Right hindlimb (tissue), 1 donor: Measurements from ENCODE around the gene PAK1.
"Not testable (repeated sequence)": the region's sequence is repeated elsewhere in the genome, so short reads cannot be mapped to it uniquely, and the experiment has no call there.

Experiments
- DNase-seq: peaks from one replicate; pipeline ENCODE4 v3.0.0-alpha.2; 2018

PAK1 gene

DNA sequence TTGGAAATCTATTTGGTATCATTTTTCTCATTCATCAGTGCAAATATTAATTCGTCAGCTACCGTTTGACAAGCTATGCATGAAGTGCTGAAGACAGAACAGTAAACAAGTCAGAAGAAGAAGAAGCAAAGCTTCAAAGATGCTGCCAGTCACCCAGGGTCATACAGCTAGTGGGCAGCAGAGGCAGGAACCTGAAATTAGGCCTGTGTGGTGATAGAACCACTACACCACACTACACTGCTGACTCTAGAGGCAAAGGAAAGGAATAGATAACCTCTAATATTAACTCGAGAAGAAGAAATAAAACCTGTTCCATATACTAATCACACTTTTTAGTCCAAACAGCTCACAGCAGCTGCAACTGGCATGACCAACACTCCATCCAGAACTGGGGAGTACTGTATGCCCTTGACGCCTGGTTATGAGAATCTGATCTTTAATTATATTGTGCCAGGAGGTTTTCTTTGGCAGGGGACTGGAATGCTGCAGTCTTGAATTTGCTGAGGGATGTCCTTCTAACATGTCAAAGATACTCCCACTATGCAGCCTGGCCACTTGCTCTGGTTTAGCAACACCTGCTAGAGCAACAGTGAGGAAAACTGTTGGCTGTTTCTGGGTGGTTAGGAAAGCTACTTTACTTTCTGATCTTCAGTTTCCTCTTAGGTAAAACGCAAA is 73.0 kb downstream of the PAK1 start:
- DNase-seq, result no peak

DNA sequence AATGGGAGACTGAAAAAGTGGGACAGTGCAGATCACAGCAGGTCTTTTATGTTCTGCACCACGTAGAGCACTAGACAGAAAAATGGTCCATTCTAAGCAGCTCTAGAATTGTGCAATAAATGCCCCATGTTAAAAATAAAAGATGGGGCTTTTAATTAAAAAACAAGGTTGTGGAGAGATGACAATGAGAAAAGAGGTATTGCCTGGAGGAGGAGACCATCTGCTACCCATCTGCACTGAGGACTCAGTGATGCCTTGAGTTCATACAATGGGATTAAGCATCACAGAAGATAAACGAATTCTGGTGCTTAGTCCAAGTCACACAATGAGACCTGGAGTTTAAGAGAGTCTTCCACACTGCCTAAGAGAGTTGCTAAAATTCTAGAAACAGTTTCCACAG is 73.6 kb downstream of the PAK1 start:
- DNase-seq, result no peak

DNA sequence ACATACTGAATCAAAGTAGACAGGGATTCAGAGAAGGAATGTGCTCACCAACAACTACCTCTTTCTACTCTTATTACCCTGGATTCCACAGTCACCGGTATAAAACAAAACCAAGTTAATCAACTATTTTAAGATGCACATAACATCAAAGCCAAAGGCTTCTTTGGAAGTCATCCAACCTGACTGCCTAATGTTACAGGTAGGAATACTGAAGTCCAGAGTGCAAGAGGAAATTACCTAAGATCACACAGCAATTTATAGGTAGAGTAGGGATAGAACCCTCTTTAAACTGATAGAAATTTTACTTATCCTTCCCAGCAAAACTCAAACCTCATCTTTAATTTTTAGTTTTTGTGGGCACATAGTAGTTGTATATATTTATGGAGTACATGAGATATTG is 76.3 kb downstream of the PAK1 start:
- no peak for DNase-seq

DNA sequence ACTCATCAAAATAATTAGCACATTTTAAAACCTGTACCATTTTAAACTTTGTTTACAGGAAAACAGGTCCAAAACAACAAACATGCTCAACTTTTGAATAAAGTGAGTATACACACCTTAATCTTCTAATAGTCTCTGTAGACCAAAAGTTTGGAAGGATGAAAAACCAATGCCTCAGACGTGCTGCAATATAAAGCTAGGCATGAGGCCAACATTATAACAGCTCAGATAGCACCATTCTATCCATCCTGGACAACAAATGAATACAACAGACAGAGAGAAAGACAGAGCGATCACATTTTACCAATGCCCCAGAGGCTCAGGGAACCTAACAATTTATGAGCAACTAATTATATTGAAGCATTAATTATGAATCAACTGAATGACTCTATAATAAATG is 77.0 kb downstream of the PAK1 start:
- no peak for DNase-seq

DNA sequence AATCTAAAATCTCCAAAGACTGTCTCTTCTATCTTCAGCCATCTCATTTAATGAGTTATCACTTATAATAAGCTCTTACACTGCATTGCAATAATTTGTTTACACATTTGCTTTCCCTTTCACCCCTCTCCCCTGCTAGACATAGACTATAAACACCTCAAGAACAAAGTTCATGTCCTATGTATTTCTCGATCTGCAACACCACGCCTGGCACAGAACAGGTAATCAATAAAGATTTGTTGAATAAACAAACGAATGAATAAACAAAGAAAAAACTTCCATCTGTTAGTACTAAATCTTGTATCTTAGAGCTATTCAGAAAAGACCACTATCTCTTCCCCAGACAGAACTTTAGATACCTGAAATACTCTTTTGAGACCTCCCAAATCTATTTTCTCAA is 77.6 kb downstream of the PAK1 start:
- DNase-seq, result no peak

DNA sequence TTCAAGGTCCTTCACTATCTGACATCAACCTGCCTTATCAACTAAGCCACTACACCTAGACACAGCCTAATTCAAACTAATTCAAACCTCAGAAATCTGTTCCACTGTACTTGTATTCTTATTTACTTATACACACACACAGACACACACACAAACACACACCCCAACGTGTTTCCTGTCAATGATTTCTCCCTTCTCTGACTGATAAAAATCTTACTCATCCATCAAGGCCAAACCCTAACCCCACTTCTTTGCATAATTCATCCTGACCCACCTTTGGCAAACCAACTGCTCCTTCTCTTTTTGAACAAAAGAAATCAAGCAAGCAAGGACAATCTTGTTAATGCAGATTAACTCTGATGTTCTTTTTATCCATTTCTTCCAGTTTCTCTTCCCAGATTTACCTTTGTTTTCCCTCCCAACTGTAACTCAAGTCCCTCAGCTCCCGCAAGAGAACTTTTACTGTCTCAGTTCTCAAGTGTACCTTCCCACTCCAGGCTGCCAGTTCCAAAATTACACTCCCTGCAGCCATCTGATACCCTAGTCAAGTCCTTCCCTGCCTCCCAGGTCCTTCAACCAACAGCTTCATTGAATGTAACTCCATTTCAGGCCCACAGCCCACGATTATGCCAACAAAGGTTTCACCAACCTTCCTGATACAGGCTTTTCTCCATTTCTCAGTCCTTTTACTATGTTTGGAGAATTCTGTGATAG is 78.3 kb downstream of the PAK1 start:
- no peak for DNase-seq

DNA sequence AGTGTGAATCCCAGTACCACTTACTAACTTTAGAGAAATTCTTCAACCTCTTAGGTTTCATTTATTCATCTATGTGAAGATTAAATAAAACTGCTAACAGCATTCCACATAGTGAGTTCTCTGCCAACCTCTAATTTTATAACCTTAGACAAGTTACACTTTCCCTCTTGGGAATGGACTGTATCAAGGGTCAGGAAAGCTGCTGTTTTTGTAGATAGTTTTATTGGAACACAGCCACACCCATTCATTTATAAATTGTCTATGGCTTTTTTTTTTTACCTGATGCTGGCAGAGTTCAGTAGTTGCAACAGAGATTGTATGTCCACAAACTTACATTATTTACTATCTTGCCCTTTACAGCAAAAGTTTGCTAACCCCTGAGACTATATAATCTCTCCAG is 81.1 kb downstream of the PAK1 start:
- DNase-seq, result no peak

DNA sequence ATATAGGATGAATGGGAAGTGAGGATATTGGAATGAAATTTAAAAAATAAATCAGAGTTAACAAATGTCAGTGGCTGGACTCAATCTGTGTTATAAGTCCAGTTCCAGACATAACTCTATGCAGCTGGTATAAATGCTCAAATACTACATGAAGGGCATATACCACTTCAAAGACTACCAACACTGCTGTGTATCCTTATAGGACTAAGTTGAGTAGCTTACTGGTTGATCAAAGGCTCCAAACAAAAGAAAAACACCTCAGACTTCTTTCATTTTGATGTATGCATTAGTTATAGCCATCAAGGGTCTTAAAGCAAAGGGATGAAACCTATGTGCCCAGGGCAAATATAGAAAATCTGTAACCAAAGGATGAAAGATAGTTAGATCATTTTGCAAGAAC is 86.2 kb downstream of the PAK1 start:
- DNase-seq, result no peak

DNA sequence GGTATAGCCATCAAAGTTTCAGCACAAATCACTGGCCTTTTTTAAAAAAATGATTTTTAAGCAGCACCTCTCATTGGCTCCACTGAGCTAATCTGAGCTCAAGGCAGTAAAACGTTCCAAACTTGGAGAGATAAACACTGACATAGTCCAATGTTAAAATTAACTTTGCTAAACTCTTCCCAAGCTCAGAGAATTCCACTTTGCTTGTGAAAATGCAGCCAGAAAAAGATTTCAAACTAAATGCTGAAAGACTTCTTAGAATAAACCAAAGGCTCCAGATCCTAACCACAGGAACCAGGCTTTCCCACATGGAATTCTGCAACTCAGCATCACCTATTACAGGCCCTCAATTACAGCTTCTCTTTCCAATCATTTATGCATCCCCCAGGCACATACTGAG is 87.7 kb downstream of the PAK1 start:
- peak; percentile 33 for DNase-seq

DNA sequence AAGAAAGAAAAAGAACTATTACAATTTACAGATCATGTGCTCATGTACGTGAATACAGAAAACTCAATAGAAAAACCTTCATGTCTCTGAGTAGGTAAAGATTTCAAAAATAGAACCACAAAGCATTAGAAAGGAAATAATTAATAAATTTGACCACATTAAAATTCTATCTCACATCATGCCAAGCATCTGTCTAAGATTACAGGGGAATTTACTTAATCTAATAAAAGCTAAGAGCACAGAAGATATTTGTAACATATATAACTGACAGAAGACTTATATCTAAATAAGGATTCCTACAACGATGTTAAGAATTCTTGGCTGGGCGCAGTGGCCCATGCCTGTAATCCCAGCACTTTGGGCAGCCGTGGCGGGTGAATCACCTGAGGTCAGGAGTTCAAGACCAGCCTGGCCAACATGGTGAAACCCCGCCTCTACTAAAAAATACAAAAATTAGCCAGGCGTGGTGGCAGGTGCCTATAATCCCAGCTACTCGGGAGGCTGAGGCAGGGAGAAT is 88.6 kb downstream of the PAK1 start:
- DNase-seq, result not testable (repeated sequence)

DNA sequence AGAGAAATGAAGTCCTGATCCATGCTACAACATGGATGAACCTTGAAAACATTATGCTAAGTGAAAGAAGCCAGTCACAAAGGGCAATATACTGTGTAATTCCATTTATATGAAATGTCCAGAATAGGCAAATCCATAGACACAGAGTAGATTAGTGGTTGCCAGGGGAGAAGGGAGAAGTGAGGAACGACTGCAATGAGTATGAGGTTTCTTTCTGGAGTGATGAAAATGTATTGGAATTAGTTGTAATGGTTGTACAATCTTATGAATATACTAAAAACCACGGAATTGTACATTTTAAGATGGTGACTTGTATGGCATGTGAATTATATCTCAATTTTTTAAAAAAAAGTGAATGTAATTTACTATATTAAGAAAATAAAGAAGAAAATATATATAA is 89.3 kb downstream of the PAK1 start:
- no peak for DNase-seq

DNA sequence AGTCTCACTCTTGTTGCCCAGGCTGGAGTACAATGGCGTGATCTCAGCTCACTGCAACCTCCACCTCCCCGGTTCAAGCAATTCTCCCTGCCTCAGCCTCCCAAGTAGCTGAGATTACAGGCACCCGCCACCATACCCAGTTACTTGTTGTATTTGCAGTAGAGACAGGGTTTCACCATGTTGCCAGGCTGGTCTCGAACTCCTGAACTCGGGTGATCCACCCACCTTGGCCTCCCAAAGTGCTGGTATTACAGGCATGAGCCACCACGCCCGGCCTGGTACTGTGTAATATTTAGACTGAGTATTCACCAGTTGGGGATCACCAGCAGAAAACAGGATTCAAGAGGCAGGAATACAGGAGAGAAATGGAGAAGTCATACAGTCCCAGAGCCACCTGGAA is 90.5 kb downstream of the PAK1 start:
- DNase-seq, result not testable (repeated sequence)

DNA sequence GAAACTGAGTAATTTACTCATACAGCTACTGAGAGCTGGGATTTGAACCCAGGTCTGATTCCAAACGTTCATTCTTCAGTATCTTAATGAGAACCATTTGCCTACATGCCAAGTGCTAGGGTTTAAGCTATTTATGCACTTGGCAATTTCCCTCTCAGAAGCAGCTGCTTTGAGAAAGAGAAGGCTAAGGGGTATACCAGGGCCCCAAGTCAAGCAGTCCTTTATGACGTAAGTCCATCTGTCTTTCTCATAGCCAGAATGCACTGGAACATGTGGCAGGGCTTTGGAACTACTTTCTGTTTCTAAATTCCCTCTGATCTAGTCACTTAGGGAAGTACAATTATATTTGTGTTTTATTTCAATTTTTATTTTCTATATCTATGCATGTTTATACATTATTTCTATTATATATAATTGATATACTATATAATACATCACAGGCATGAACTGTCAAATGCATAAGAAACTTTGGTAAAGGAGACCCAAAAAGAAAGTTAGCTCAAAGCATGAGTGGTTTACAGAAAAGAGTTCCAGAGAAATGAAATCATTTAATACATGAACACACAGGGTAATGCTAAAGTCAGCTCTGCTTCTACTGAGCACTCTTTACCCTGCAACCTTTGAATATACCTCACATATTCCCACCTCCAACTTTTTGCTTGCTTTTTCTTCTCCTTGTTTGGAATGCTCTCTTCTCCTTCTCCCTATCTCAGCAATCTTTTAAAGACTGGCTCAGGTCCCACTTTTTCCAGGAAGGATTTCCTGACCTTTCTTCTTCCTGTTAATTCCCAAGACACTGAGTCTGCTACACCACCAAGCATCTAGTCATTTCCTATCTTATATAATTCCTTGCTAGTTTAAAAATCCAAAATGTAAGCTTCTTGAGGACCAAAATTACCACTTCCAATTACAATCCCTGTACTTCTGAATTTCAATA is 91.9 kb downstream of the PAK1 start:
- DNase-seq, result peak; percentile 52

DNA sequence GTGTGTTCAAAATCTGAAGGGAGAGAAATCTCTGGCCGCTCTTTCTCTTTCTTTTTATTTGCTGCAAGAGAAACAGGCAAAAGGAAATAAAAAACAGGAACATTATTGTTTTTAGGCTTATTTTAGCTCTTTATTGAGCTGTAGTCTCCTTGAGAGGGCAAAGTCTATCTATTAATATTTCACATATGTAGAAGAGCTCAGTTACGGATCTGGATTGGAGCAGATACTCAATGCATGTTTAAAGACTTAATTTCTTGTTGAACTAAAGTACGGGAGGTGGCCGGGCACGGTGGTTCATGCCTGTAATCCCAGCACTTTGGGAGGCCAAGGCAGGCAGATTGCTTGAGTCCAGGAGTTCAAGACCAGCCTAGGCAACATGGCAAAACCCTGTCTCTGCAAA is 94.0 kb downstream of the PAK1 start:
- no peak for DNase-seq

DNA sequence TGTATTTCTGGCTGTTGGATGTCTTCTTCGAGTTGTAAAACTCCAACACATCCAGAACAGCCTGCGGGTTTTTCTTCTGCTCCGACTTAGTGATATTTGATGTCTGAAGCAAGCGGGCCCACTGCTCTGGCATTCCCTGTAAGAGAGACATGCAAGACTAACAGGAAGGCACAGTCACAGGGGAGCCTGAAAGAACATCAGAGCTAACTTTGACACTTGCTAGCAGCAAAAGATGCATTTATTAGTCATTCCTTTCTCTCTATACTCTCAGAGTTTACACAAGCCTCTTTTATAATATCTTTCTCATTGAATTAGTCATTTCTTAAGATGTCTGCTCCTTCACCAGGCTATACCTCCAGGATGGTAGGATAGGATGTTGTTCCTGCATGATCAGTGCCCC is 94.6 kb downstream of the PAK1 start:
- DNase-seq, result no peak

DNA sequence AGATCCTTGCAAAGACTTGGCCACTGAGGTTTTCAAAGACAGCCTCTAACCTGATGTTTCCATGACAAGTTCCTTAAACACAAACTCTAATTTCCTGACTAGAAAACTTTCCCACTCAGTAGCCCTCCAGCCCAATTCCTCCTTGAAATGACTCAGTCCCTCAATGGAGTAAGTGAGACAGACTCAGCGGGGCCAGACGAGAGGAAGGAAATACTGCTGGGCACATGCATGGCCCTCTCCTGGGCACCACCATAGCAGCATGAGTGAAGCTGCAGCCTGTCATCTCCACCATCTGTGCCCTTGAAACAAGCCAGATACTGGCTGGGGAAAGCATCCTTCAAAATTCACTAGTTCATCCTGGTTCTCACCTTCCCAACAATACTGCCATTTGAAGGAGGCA is 96.2 kb downstream of the PAK1 start:
- no peak for DNase-seq

DNA sequence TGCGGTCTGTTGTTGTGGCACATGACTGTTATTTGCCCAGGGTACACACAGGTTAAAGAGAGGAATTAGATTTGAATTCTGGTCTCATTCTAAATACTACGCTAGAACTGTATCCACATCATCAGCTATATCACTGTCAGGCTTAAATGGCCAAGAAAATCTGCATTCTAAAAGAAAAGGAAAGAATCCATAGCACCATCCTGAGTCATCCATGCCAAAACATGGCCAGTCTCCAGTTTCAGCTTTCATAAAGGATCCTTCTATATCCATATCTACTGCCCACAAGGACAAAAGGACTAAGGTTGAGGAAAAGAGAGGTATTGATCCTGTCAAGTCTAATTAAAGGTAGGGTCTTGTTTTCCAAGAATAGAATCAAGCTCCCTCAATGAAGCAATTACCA is 98.8 kb downstream of the PAK1 start:
- DNase-seq, result no peak

DNA sequence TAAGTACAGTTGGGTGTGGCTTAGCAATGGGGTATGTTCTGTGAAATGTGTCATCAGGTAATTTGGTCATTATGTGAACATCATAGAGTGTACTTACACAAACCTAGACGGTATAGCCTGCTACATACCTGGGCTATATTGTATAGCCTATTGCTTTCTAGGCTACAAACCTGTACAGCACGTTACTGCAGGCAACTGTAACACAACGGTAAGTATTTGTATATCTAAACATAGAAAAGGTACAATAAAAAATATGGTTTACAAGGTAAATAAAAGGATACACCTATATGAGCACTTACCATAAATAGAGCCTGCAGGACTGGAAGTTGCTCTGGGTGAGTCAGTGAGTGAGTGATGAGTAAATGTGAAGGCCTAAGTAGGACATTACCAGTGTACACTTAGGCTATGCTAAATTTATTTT is 99.3 kb downstream of the PAK1 start:
- no peak for DNase-seq

DNA sequence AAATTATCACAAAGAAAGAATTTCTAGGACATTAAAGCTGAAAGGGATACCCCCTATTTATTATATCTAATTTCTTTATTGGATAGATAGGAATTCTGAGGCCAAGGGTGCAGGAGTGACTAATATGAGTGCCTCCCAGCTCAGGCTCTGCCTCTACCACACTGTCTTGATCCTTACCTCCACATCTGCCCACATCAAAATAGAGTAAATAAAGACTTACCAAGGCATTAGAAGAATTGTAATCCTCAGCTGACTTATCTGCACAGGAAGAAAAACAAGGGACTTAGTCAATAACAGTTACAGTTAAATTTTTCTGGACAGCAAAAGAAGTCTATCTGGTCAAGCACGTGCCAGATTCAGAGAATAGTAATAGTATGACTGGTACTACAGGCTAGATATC is 99.8 kb downstream of the PAK1 start:
- no peak for DNase-seq

DNA sequence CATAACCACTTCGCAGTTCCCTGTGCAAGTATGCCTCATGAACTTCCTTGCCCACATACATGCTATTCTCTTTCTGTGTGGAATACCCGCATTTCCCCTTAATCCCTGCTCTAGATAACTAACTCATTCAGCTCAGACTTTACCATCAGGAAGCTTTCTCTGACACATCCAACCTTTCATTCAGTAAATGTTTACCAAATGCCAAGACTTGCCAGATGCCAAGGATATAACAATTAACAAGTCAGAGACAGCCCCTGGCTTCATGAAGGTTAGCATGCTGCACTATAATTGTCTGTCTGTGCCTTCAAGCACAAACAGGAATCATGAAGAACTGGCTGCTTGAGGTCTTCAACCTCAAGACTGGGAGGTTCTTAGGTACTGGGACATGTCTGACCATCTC is 101.2 kb downstream of the PAK1 start:
- DNase-seq, result no peak

DNA sequence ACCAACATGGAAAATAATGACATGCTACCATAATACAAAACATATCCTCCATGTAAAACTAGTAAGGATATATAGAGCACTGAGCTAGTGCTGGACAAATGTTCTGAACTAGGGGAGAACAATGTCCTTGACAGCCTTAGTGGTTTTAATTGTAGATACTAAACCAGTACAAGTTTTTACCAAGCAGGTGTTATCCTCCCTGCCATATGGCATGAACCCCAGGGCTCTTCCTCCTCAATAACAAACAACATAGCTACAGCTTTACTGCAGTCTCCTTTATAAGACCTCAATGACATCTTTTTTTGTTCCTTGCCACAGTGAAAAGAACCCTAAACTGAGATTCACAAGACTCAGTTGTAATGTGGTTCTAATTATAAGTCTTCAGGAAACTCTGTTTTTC is 102.2 kb downstream of the PAK1 start:
- no peak for DNase-seq

DNA sequence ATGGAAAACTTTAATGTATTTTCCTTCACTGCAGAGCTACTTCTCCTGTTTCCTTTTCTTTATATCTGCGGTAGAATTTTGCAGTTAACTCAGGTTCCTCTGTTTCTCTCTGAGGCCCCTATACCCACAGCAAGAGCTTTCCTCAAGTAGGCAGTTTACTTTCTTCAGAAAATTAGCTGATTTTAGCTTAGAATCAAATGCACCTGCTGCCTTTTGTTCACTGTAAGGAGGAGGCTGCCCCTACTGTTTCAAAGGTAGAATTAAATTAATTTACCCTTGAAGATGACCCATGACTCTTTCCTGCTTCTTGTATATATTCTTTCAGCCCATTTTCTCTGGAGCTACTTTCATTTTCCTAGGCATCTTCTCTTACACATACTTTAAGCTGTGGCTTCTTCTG is 103.7 kb downstream of the PAK1 start:
- DNase-seq, result no peak

DNA sequence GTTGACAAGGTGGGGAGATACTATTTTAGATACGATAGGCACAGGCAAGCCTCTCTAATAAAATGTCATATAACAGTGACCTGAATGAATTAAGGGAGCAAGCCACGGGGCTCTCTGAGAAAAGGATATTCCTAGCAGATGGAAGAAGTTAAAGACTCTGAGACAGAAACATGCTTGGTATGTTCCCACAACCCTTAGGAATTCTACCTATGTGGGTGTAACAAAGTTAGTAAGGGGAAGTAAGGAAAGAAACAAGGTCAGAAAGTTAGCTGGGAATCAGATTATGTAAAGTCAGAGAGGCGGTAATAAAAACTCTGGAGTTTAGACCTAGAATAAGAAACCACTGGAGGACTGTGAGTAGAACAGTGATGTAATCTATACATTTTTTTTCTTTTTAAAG is 112.7 kb downstream of the PAK1 start:
- no peak for DNase-seq

DNA sequence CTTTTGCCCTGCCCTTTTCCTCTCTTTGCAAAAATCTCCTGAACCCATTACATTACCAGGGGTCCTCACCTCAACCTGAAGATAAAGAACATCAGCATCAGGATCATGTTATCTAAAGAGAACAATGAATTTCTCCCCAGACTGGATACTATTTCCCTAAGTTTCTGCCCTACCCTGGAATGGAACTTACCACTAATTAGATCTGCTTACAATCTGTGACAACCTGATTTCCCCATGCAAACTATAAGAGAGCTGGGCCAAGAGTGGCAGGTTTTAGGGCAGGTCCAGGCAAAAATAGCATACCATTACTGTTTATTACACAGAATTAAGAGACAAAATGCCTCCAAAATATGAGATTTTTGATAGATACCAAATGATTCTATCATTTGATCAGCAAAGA is 114.4 kb downstream of the PAK1 start:
- DNase-seq, result no peak
